Ishikawa (cell line): ENCODE data around the gene ABR.

Source experiments
- CEBPB ChIP-seq: IDR thresholded peaks from 2 replicates; pipeline ENCODE4 v1.6.1; 2012
- CREB1 ChIP-seq: IDR thresholded peaks from 2 replicates; pipeline ENCODE4 v1.6.1; 2012; ENCODE audit warnings: low read depth
- EGR1 ChIP-seq: IDR thresholded peaks from 2 replicates; pipeline ENCODE4 v1.6.1; 2012
- EP300 ChIP-seq: IDR thresholded peaks from 2 replicates; pipeline ENCODE4 v1.6.1; 2012; ENCODE audit warnings: borderline replicate concordance
- FOXM1 ChIP-seq: IDR thresholded peaks from 2 replicates; pipeline ENCODE4 v1.6.1; 2012; ENCODE audit warnings: low read depth, borderline replicate concordance
- NFIC ChIP-seq: IDR thresholded peaks from 2 replicates; pipeline ENCODE4 v1.6.1; 2012
- RAD21 ChIP-seq: IDR thresholded peaks from 2 replicates; pipeline ENCODE4 v1.6.1; 2012; ENCODE audit warnings: low read depth
- TAF1 ChIP-seq: IDR thresholded peaks from 2 replicates; pipeline ENCODE4 v1.6.1; 2012; ENCODE audit warnings: low read depth, mild to moderate bottlenecking
- TCF12 ChIP-seq: IDR thresholded peaks from 2 replicates; pipeline ENCODE4 v1.6.1; 2012; ENCODE audit warnings: low read depth
- TEAD4 ChIP-seq: IDR thresholded peaks from 2 replicates; pipeline ENCODE4 v1.6.1; 2012
- USF1 ChIP-seq: IDR thresholded peaks from 2 replicates; pipeline ENCODE4 v1.6.1; 2012
- YY1 ChIP-seq: IDR thresholded peaks from 2 replicates; pipeline ENCODE4 v1.6.1; 2012; ENCODE audit warnings: low read depth
- ZBTB7A ChIP-seq: IDR thresholded peaks from 2 replicates; pipeline ENCODE4 v1.6.1; 2012; ENCODE audit warnings: low read depth
- TF ChIP-seq, protein P1 (sequence below): IDR thresholded peaks from 2 replicates; pipeline ENCODE4 v1.6.1; 2012
- TF ChIP-seq, protein P2 (sequence below): IDR thresholded peaks from 2 replicates; pipeline ENCODE4 v1.6.1; 2012; ENCODE audit warnings: low read depth, mild to moderate bottlenecking

Gene ABR

GRCh38 chr17:979212-979538, 200.6 kb downstream of the ABR start:
- no peak; the same call in 1 of the 2 replicates for TF ChIP-seq TAF1
- TF ChIP-seq, protein P1, sequence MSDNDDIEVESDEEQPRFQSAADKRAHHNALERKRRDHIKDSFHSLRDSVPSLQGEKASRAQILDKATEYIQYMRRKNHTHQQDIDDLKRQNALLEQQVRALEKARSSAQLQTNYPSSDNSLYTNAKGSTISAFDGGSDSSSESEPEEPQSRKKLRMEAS, result no peak
- TF ChIP-seq FOXM1, result no peak
- TF ChIP-seq YY1, result no peak
- no peak for TF ChIP-seq RAD21
- TF ChIP-seq TEAD4, result no peak
- no peak for TF ChIP-seq CREB1
- no peak for TF ChIP-seq TCF12
- TF ChIP-seq EP300, result no peak
- TF ChIP-seq, protein P2, sequence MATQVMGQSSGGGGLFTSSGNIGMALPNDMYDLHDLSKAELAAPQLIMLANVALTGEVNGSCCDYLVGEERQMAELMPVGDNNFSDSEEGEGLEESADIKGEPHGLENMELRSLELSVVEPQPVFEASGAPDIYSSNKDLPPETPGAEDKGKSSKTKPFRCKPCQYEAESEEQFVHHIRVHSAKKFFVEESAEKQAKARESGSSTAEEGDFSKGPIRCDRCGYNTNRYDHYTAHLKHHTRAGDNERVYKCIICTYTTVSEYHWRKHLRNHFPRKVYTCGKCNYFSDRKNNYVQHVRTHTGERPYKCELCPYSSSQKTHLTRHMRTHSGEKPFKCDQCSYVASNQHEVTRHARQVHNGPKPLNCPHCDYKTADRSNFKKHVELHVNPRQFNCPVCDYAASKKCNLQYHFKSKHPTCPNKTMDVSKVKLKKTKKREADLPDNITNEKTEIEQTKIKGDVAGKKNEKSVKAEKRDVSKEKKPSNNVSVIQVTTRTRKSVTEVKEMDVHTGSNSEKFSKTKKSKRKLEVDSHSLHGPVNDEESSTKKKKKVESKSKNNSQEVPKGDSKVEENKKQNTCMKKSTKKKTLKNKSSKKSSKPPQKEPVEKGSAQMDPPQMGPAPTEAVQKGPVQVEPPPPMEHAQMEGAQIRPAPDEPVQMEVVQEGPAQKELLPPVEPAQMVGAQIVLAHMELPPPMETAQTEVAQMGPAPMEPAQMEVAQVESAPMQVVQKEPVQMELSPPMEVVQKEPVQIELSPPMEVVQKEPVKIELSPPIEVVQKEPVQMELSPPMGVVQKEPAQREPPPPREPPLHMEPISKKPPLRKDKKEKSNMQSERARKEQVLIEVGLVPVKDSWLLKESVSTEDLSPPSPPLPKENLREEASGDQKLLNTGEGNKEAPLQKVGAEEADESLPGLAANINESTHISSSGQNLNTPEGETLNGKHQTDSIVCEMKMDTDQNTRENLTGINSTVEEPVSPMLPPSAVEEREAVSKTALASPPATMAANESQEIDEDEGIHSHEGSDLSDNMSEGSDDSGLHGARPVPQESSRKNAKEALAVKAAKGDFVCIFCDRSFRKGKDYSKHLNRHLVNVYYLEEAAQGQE, result no peak
- no peak for TF ChIP-seq CEBPB
- TF ChIP-seq NFIC, result no peak
- TF ChIP-seq USF1, result no peak
- no peak for TF ChIP-seq EGR1
- no peak for TF ChIP-seq ZBTB7A

GRCh38 chr17:978103-979093, 201.4 kb downstream of the ABR start:
- TF ChIP-seq FOXM1 (no peak), ZBTB7A (peak; percentile 76), EGR1 (peak; percentile 76)

- no peak for TF ChIP-seq YY1
- TF ChIP-seq EP300, result no peak
- TF ChIP-seq, protein P1, result no peak
- no peak for TF ChIP-seq CEBPB
- TF ChIP-seq RAD21, result no peak
- no peak for TF ChIP-seq TEAD4
- TF ChIP-seq, protein P2, result no peak
- no peak for TF ChIP-seq USF1
- no peak for TF ChIP-seq NFIC
- no peak for TF ChIP-seq EGR1
- TF ChIP-seq CREB1, result no peak
- no peak for TF ChIP-seq ZBTB7A
- no peak for TF ChIP-seq TCF12
- TF ChIP-seq FOXM1, result no peak
- no peak for TF ChIP-seq TAF1
These were observed 202.6 kb downstream of the ABR start for GRCh38 chr17:977166-977565.

DNA sequence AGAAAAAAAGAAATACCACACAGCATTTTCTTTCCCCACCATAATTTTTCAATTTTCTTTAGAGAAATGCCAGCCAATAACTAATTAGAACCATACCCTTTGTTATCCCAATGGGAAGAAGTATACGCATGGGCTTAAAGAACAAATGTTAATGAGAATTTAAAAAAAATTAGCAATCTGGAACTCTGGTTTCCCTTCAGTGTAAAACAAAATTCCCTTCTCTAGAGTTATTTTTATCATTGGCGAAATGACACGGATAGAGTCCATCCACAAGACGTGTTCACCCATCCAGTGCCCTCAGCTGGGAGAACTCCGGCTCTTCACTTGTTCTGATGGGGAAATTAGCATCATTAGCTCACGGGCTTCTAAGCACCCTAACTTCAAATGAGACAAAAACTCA, 203.5 kb downstream of the ABR start:
- TF ChIP-seq EGR1 (no peak), TCF12 (no peak)
- TF ChIP-seq, protein P1, result no peak
- TF ChIP-seq, protein P2, result no peak
